ENCODE measurements around the gene RRAS2.
"Not testable (repeated sequence)": the region's sequence is repeated elsewhere in the genome, so short reads cannot be mapped to it uniquely, and the experiment has no call there.

RRAS2 gene

DNA sequence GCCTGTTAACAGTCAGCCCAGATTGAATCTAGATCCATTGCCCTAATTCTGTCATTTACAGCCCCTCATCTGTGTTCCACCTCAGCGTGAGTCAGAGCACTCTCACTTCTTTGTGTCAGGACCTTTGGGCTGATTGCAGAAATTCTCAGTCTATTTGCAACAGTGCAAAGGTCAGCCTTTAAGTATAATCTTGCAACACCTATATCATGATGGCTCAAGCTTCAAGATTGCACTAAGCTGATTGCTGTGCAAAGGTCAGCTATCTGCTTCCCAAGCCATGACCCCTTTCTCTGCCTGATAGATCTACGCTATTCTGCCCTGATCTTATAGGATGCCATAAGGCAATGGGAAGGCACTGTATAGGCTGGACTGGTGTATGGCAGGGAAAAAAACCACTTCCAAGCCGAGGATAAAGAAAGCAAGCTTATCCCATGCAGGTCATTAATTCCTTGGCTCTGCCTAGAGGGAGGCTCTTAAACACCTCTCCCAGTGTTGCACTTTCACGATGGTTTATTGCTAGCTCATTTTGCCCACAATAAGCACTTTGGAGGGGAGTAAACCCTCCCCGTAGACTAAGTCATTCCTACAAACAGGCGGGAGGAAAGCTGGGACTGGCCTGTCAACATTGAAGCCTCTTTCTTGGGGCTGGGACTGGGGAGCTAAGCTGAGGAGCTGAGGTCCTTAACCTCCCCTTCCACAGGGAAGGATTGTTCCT, 100.6 kb downstream of the RRAS2 start:
- no peak for DNase-seq (ENCODE audit: low read depth in 2 of 2)

DNA sequence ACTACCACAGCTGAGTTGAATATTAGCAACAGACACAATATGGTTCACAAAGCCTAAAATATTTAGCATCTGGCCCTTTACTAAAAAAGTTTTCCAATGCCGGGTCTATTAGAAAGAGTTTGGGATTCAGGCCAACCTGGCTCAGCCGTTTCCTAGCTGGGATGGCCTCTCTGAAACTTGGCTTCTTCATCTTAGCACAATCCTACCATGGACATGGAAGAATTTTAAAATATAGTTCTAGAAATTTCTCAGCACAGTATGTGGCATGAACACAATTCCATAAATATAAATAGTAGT, 103.8 kb downstream of the RRAS2 start:
- no peak for DNase-seq (ENCODE audit: low read depth in 2 of 2)

DNA sequence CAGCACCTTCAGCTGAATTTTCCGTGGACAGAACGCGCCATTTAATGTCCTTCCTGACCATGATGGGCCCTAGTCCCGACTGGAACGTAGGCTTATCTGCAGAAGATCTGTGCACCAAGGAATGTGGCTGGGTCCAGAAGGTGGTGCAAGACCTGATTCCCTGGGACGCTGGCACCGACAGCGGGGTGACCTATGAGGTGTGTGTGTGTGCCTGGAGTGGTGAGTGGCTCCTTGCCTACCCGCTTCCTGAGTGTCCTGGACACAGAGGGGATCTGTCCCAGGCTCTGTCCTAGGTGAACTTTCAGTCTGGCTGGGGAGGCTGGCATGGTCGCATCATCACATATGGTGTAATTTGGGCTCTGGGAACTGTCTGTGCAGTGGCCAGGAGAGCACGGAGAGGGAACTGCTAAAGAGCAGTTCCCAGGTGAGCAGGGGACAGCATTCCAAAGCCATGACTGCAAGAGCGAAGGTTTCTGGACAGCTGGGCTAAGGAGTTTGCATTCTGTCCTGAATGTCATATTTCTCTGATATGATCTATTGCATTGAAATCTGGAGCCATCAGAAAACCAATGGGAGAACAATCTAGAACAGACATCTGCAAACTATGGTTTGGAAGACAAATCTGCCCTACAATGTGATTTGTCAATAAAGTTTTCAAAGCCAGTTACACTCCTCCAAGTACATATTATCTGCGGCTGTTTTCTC, 104.3 kb downstream of the RRAS2 start:
- no peak for DNase-seq (ENCODE audit: low read depth in 2 of 2)

GRCh38 chr11:14253840-14254239, 105.1 kb downstream of the RRAS2 start:
- no peak for DNase-seq (ENCODE audit: low read depth in 2 of 2)

DNA sequence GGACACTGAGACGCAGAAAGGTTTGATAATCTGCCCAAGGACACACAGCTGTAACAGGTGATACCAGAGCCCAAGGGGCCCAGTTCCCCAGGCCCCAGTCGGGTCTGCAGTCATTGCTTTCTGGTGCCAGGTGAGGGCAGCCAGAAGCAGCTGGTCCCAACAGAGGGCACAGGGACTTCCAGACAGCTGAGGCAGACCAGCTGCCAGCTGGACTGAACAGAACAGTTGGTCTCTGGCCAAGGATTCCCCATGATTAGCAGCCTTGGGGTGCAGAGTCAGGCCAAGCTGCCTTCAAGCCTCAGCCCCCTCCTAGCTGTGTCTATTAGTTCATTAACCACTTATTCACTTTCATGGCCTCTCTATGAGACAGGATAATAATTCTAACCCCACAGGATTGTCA, 105.6 kb downstream of the RRAS2 start:
- DNase-seq (ENCODE audit: low read depth in 2 of 2), result no peak

- not testable (repeated sequence) for DNase-seq (ENCODE audit: low read depth in 2 of 2)
Measured at GRCh38 chr11:14252501-14252900, 106.5 kb downstream of the RRAS2 start.

DNA sequence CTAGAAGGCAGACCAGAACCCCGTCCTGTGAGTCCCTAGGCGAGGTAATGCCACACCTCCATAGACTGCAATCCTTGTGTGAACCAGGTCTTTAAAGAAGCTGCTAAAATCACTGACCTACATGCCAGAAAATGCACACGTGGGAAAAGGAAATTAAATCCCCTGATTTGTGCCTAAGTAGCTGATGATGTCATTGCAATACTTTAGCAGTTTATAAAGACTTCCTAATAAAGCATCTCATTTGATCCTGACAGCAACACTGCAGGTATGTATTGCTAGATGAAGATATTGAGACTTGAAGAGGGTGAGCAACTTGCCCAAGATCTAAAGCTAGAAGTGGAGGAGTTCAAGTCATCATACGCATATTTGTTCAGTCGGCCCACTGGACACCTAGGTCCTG, 107.2 kb downstream of the RRAS2 start:
- no peak for DNase-seq (ENCODE audit: low read depth in 2 of 2)

DNA sequence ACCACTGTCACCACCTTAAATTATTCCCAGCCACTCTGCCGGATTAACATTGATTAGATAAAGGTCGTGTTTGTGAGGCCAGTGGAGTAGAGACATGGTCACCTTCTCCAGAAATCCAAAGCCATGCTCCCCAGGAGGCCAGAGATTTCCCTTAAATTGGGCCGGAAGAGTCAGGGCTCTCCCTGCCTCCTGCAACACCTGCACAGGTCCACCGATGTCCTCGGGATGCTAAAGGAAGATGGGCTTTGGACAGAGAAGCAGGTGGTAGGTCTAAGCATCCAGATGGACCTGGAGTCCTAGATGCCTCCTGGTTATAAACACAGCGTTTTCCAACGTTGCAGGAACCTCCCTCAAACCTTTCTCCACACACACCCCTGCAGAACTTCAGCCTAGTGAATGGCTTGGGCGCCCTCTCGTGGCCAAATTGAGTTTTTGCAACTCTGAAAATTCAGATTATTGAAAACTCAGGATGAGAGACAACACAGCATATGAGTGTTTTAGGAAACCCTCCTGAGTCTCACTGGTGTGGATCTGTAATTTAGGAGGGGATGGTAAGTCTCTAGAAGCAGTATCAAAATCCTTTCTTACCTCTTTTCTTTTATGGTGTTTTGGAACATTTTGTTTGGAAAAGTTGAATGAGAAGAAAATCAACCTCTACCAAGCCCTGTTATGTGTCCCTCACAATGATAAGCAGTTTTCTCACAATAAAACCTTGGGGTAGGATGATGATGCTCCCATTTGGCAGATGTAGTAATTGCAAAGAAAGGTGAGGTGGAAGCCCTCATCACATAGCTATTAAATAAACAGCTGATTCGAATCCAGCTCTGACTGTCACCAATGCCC, 109.6 kb downstream of the RRAS2 start:
- DNase-seq (ENCODE audit: low read depth in 2 of 2), result peak; percentile 31 to 47

DNA sequence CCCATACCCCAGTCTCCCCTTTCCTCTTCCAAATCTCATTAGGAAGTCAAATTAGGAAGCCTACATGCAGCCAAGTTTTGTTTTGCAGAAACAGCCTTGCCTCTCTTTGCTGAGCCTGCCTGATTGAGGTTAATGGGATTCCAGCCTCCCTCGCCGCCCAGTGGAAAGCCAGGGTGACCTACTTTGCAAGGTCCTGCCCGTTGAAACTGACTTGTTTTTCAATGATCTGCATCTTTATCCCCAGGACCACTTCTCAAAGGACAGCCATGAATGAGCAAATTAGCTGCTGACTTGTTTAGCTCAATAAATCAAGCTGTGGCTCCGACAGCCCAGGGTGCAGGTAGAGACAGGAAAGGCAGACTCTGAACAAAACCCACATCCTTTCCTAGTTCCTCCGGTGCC, 110.4 kb downstream of the RRAS2 start:
- DNase-seq (ENCODE audit: low read depth in 2 of 2), result no peak

DNA sequence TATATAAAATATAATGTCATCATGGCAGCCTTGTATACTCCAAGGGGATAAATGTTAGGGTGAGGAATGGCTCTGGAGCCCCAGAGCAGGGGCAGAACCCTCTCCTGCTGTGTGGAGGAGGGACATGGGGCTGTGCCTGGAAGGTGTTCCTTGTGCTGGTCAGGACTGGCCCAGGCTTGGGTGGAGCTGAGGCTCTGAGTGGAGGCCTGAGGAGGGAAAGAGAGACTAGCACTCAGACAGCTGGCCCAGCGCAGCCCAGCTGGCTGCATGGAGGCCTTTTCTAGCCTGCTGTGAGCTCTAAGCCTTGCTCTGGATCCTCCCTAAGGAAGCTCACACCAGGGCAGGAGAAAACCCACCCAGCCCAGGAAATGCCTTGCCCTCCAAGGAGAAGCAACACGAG, 113.5 kb downstream of the RRAS2 start:
- DNase-seq (ENCODE audit: low read depth in 2 of 2), result no peak

- DNase-seq (ENCODE audit: low read depth in 2 of 2), result no peak
Measured at GRCh38 chr11:14244926-14245325, 114.1 kb downstream of the RRAS2 start.

DNA sequence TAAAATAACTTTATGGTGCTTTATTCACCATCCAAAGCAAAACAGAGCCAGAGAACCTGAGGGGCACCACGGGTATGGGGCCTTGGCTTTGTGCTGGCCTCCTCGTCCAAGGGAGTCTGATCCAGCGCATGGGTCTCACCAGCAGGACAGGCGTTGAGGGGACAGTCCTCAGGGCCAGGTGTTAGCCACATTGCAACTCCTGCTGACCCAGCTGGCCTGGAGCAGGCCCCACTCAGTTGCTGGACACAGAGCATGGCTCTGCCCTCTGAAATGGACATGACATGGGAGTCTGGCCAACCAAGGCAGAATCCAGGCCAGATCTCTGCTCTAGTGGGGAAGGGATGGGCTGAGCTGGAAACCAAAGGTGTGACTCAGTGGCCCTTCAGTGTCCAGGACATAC, 116.2 kb downstream of the RRAS2 start:
- DNase-seq (ENCODE audit: low read depth in 2 of 2), result no peak

DNA sequence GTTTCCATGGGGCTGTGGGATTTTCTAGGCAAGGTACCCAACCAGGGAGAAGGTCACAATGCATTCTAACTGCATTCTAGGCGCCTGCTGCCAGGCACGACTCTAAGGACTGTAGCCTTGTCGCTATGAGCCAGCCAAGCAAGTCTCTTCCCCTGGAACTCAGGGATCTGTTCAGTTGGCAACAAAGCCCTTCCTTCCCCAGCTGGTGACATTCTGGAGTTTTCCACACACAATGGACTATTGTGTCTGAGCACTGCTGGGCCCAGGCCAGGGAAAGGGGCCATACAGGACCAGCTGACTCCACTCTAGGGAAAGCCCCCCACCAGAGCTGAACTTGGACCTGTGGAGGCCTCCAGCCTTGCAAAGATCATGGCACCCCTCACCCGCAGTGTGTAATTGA, 116.8 kb downstream of the RRAS2 start:
- DNase-seq (ENCODE audit: low read depth in 2 of 2), result no peak

DNA sequence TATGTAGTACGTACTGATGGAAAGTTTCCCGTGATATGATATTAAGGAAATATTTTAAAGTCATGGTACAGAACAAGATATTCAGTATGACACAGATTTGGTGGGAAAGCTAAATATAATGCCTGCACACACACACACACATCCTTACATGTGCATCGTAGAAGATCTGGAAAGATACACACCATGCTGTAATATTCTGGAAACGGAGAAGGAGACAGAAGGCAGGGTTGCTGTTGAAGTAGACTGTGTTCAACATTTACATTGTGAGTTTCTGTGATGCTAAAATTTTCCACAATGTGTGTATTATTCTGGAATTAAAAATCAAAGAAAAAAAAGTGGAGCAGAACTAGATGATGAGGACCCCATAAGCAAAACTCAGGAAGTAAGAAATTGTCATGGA, 118.0 kb downstream of the RRAS2 start:
- no peak for DNase-seq (ENCODE audit: low read depth in 2 of 2)

- DNase-seq (ENCODE audit: low read depth in 2 of 2), result no peak
Measured at GRCh38 chr11:14240221-14240620, 118.8 kb downstream of the RRAS2 start.

GRCh38 chr11:14237444-14237961, 121.5 kb downstream of the RRAS2 start:
- DNase-seq (ENCODE audit: low read depth in 2 of 2), result no peak

- DNase-seq (ENCODE audit: low read depth in 2 of 2), result no peak
Measured at GRCh38 chr11:14235701-14236100, 123.3 kb downstream of the RRAS2 start.

DNA sequence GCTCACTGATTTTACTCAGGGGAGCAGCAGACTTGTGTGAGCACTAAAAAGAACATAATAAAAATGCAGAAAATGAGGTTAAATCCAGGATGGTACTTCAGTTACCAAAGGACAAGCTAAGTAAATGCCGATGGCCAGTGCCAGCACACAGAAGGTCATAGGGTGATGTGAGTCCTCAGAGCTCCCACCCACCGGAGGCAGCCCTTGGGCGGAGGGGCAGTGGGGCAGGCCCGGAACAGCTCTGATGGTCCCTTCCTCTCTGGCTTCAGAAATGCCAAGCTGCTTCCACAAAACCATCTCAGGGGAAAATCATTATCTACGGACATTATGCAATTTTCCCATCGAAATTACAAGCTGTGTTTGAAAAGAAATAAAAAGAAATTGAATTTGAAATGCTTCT, 124.5 kb downstream of the RRAS2 start:
- no peak for DNase-seq (ENCODE audit: low read depth in 2 of 2)

DNA sequence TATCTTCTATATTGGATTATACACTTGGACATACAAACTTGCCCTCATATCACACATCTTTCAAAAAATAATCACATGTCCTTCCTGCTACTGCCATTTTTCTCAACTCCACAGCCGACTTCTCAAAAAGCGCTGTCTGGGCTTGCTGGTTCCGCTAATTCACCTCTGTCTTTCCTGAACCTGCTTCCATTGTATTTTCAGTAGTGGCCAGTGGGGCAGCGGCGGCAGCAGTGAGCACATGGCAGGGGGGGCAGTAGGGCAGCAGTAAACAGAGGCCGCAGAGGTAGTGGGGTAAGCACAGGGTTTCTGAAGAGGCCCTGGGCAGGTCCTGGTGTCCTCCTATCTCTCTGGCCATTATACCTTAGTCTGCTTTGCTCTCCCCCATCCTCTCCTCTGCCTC, 126.3 kb downstream of the RRAS2 start:
- no peak for DNase-seq (ENCODE audit: low read depth in 2 of 2)

GRCh38 chr11:14230407-14230806, 128.6 kb downstream of the RRAS2 start:
- no peak for DNase-seq (ENCODE audit: low read depth in 2 of 2)

DNA sequence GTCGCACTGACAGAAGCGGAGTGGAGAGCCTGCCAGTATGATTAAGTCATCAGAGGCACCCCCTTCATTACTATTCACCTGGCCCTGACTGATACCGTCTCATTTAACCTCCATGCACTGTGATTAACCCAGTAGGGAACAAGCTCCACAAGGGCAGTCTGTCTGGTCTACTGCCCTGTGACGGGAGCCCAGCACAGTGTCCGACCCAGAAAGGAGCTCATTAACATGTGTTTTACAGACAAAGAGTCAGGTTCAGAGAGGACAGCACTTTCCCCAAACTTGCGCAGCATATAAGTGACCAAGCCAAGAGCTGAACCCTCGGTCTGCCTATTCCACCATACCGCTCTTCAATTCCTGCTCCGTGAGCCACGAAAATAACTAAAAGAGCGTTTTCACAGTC, 129.5 kb downstream of the RRAS2 start:
- DNase-seq (ENCODE audit: low read depth in 2 of 2), result no peak

- DNase-seq (ENCODE audit: low read depth in 2 of 2), result no peak
Measured at GRCh38 chr11:14228356-14228755, 130.6 kb downstream of the RRAS2 start.

All from activated CD8-positive, alpha-beta memory T cell treated with anti-CD3 and anti-CD28 coated beads for 4 hours (primary cell).